Measurements from ENCODE around the gene AFAP1.

The AFAP1 gene

DNA sequence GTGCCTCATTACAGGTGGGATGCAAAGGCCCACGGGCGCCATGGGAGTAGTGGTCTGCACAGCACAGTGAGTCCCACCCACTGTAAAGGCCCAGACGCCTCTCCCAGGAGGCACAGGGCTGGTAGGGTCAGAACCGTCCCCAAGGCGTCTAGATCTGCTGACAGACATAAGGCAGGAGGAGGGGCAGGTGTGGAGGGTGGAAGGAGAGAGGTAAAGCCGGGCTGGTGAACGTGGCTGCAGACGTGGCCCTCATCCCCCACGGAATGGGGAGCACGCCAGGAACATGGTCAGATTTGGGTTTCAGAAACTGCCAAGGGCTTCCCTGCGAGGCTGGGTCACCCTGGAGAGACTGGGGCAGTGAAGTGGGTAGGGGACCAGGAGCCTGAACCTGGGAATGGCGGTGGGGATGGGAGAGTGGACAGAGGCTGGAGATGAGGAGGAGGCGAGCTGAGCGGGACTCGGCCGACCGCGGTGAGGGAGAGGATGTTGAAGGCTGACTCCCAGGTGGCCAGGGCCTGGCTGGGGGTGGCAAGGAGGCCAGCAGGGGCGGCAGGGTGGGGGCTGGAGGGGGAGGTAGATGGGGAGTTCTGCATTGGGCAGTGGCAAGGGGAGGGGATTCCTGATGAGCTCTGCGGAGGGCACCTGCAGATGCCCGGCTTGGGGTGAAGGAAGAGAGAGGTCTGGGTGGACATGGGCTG lies 184.9 kb downstream of the AFAP1 start:
- TF ChIP-seq TAF1 (IDR thresholded peaks at IDR 0.05; ENCODE audit: borderline replicate concordance, insufficient read depth, low read length): no peak
- no peak for TF ChIP-seq FOXP2 (optimal IDR thresholded peaks at IDR 0.05; ENCODE audit: borderline replicate concordance, extremely low read depth, extremely low read length, insufficient read depth)
- no peak for TF ChIP-seq REST (IDR thresholded peaks at IDR 0.05; ENCODE audit: insufficient read depth in 1 of 2, low read depth in 2 of 2, low read length in 2 of 2)
- TF ChIP-seq POLR2AphosphoS5 (IDR thresholded peaks at IDR 0.05; ENCODE audit: low read depth, low read length): no peak
- TF ChIP-seq SIN3A (IDR thresholded peaks at IDR 0.05; ENCODE audit: borderline replicate concordance, insufficient read depth, low read length): no peak

DNA sequence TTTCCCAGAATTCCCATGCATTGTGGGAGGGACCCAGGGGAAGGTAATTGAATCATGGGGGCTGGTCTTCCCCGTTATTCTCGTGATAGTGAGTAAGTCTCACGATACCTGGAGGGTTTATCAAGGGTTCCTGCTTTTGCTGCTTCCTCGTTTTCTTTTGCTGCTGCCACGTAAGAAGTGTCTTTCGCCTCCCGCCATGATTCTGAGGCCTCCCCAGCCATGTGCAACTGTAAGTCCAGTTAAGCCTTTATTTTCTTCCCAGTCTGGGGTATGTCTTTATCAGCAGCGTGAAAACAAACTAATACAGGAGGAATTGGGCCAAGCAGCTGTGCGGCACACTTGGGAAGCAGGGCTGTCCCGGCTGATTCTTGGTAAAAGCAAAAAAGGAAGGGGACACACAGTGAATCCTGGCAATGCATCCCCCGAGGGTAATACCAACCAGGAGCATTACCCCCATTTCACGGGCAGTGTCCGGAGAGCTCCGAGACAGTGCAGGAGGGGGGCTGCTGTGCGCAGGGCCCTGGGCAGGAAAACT lies 185.7 kb downstream of the AFAP1 start:
- no peak for TF ChIP-seq POLR2AphosphoS5 (IDR thresholded peaks at IDR 0.05; ENCODE audit: low read depth, low read length)
- no peak for TF ChIP-seq SIN3A (IDR thresholded peaks at IDR 0.05; ENCODE audit: borderline replicate concordance, insufficient read depth, low read length)
- no peak for TF ChIP-seq REST (IDR thresholded peaks at IDR 0.05; ENCODE audit: insufficient read depth in 1 of 2, low read depth in 2 of 2, low read length in 2 of 2)
- no peak for TF ChIP-seq TAF1 (IDR thresholded peaks at IDR 0.05; ENCODE audit: borderline replicate concordance, insufficient read depth, low read length)
- no peak for TF ChIP-seq FOXP2 (optimal IDR thresholded peaks at IDR 0.05; ENCODE audit: borderline replicate concordance, extremely low read depth, extremely low read length, insufficient read depth)

- no peak for TF ChIP-seq FOXP2 (optimal IDR thresholded peaks at IDR 0.05; ENCODE audit: borderline replicate concordance, extremely low read depth, extremely low read length, insufficient read depth)
- TF ChIP-seq POLR2AphosphoS5 (IDR thresholded peaks at IDR 0.05; ENCODE audit: low read depth, low read length): no peak
- TF ChIP-seq TAF1 (IDR thresholded peaks at IDR 0.05; ENCODE audit: borderline replicate concordance, insufficient read depth, low read length): no peak
- TF ChIP-seq REST (IDR thresholded peaks at IDR 0.05; ENCODE audit: insufficient read depth in 1 of 2, low read depth in 2 of 2, low read length in 2 of 2): no peak
- TF ChIP-seq SIN3A (IDR thresholded peaks at IDR 0.05; ENCODE audit: borderline replicate concordance, insufficient read depth, low read length): no peak
Measured at GRCh38 chr4:7753271-7753670, 186.4 kb downstream of the AFAP1 start.

GRCh38 chr4:7752649-7753048 lies 187.0 kb downstream of the AFAP1 start:
- TF ChIP-seq TAF1 (IDR thresholded peaks at IDR 0.05; ENCODE audit: borderline replicate concordance, insufficient read depth, low read length) (no peak), FOXP2 (optimal IDR thresholded peaks at IDR 0.05; ENCODE audit: borderline replicate concordance, extremely low read depth, extremely low read length, insufficient read depth) (no peak), SIN3A (IDR thresholded peaks at IDR 0.05; ENCODE audit: borderline replicate concordance, insufficient read depth, low read length) (no peak), POLR2AphosphoS5 (IDR thresholded peaks at IDR 0.05; ENCODE audit: low read depth, low read length) (no peak), REST (IDR thresholded peaks at IDR 0.05; ENCODE audit: insufficient read depth in 1 of 2, low read depth in 2 of 2, low read length in 2 of 2) (no peak)

All from PFSK-1 (cell line).